ENCODE results near the gene NXNL1. TPM values are rescaled to one million over a fixed set of nuclear protein-coding genes. Genes with fewer than 3 reads are reported as not detected.
"Not testable (repeated sequence)": the region's sequence is repeated elsewhere in the genome, so short reads cannot be mapped to it uniquely, and the experiment has no call there.

NXNL1 gene
- total RNA-seq (1 to 10 TPM in 1 of 9 donors, under 1 TPM in 3, not detected in 5; 0.32 to 1.1 (median 0.57) TPM), polyA plus RNA-seq (under 1 TPM in 1 of 2 donors, not detected in 1; 0.69 TPM)
- long read RNA-seq, donor 1 = 0 reads
- long read RNA-seq, donor 2 = 0 reads
- long read RNA-seq, donor 3 = 0 reads

GRCh38 chr19:17460372-17461230 is at the start of gene NXNL1:
Gene NXNL1, minus strand, starts transcription at chr19:17460926. Its CDS starts 57 bp downstream, at chr19:17460869.
- Histone ChIP-seq H3K4me1 (peaks cover 0 to 4% (median 0%) of the 10 kb centered on the region in 12 donors), H3K9me3 (no peaks in the 10 kb centered on the region), H3K4me3 (no peak within 1 kb of the TSS), H3K27me3 (peaks cover 10 to 55% (median 23%) of the 10 kb centered on the region in 9 donors), H3K36me3 (no peaks in the 10 kb centered on the region), H3K27ac (no peak within 1 kb of the TSS)
- WGBS, 4 donors = 80 to 90% (median 85%) methylated on average over 19 to 26 of the region's 26 CpGs
- ATAC-seq (no peak), DNase-seq (peak in 1 of 5 donors; percentile 33)
- intact Hi-C loops (cut with DNase I) = loop anchor here in 4 of 10 donors (5.0 to 10.0 kb wide), 4 partner anchors 38 to 116 kb away; partner anchors contain the start of genes CCDC194 (in 2 of the 4) and MVB12A (in 1 of the 4)
- TF ChIP-seq POLR2A (IDR thresholded peaks at IDR 0.05) (no peak), CTCF (IDR thresholded peaks at IDR 0.05) (no peak)

GRCh38 chr19:17508558-17508933 is 47.8 kb upstream of the NXNL1 start:
- peaks cover 0 to 28% (median 12%) of the 10 kb centered on the region in 9 donors for H3K36me3 ChIP-seq
- DNase-seq; H3K4me3 ChIP-seq; ATAC-seq; intact Hi-C loops (cut with DNase I); H3K9me3 ChIP-seq; H3K27me3 ChIP-seq: not testable (repeated sequence)
- peaks cover 0 to 37% (median 21%) of the 10 kb centered on the region in 12 donors for H3K4me1 ChIP-seq
- peak overlapping the region in 5 of 12 donors; percentile 15 to 59 (median 18) for H3K27ac ChIP-seq
- WGBS, 4 donors = 89 to 97% (median 93%) methylated on average over 3 of the region's 3 CpGs

- intact Hi-C loops (cut with DNase I) = no loop called here
- Histone ChIP-seq H3K4me1 (peaks cover 0 to 23% (median 13%) of the 10 kb centered on the region in 12 donors), H3K9me3 (no peaks in the 10 kb centered on the region), H3K27ac (peak overlapping the region in 1 of 12 donors; percentile 13), H3K4me3 (no peak overlapping the region), H3K36me3 (peaks cover 0 to 41% (median 23%) of the 10 kb centered on the region in 9 donors), H3K27me3 (no peaks in the 10 kb centered on the region)
- DNase-seq (no peak), ATAC-seq (no peak)
- WGBS, 4 donors = 68 to 83% (median 78%) methylated on average over 9 of the region's 9 CpGs
- TF ChIP-seq CTCF (IDR thresholded peaks at IDR 0.05) (no peak), POLR2A (IDR thresholded peaks at IDR 0.05) (no peak)
These were observed 46.0 kb upstream of the NXNL1 start for GRCh38 chr19:17506745-17507144.

- no peak for DNase-seq
- peak in 1 of 4 donors; percentile 3 for ATAC-seq
- peaks cover 0 to 21% (median 8%) of the 10 kb centered on the region in 12 donors for H3K4me1 ChIP-seq
- H3K27ac ChIP-seq = no peak overlapping the region
- intact Hi-C loops (cut with DNase I) = no loop called here
- H3K27me3 ChIP-seq = no peaks in the 10 kb centered on the region
- peaks cover 0 to 56% (median 35%) of the 10 kb centered on the region in 9 donors for H3K36me3 ChIP-seq
- no peaks in the 10 kb centered on the region for H3K9me3 ChIP-seq
- WGBS, 4 donors = 63 to 71% (median 67%) methylated on average over 8 to 10 of the region's 10 CpGs
- no peak for TF ChIP-seq POLR2A (IDR thresholded peaks at IDR 0.05)
- H3K4me3 ChIP-seq = no peak overlapping the region
These were observed 44.5 kb upstream of the NXNL1 start for GRCh38 chr19:17505223-17505622.

GRCh38 chr19:17504456-17504855 is 43.7 kb upstream of the NXNL1 start:
- no peaks in the 10 kb centered on the region for H3K9me3 ChIP-seq
- ATAC-seq (no peak), DNase-seq (no peak)
- peaks cover 0 to 22% (median 10%) of the 10 kb centered on the region in 12 donors for H3K4me1 ChIP-seq
- WGBS, 4 donors = 90 to 95% (median 91%) methylated on average over 13 of the region's 13 CpGs
- TF ChIP-seq POLR2A (IDR thresholded peaks at IDR 0.05) (no peak), CTCF (IDR thresholded peaks at IDR 0.05) (no peak)
- H3K27ac ChIP-seq = no peak overlapping the region
- intact Hi-C loops (cut with DNase I) = no loop called here
- no peak overlapping the region for H3K4me3 ChIP-seq
- H3K36me3 ChIP-seq = peaks cover 0 to 60% (median 37%) of the 10 kb centered on the region in 9 donors
- no peaks in the 10 kb centered on the region for H3K27me3 ChIP-seq

Measured in heart left ventricle (tissue), 16 donors.